ENCODE data around the gene TGM5.

DNA sequence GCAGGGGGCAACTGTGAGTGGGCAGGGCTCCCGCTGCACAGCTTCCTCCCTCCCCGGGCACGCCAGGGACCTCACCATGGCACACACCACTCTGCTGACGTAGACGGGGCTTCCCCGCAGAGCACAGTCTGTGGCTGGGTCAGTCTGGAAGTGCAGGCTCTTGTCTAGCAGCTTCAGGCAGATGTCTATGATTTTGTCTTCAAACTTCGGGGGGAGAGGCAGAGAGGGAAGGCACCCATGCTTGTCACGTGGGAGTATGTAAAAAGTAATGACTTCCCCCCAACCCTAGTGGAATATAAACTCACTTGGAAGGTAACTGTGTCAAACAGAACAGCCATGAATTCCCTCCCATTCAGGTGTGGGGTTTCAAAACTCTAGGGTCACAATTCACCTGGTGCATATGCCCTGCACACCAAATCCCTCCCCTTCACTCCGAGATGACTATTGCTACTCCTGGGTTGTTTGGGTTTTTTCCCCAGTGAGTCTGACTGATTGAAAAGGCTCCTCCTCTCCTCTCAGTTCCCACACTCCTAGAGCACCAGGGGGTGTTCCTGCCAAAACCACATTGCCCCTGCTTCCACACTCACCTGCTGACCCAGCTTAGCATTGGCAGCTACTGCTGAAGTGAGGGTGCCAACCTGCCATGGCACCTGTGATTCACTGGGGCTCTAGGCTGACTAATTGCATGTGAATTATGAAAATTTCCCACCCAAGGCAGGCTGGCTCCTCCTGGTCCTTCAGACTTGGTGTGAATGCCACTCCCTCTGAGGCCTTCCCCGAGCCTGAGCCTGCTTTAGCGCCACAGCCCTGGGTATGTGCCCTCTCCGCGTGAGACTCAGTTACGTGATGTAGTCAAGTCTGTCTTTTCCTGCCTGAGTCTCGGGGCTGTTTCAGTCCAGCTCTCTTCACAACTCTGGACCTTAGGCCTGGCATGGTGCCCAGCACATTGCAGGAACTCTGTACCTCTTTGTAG, 13.0 kb downstream of the TGM5 start:
- TF ChIP-seq EZH2phosphoT487 (IDR thresholded peaks at IDR 0.05; ENCODE audit: insufficient read depth, low read depth) (no peak), EZH2 (IDR thresholded peaks at IDR 0.05; ENCODE audit: insufficient read depth, poor library complexity, severe bottlenecking) (no peak)
